ENCODE results near the gene WIPF3.

WIPF3 gene, protein sequence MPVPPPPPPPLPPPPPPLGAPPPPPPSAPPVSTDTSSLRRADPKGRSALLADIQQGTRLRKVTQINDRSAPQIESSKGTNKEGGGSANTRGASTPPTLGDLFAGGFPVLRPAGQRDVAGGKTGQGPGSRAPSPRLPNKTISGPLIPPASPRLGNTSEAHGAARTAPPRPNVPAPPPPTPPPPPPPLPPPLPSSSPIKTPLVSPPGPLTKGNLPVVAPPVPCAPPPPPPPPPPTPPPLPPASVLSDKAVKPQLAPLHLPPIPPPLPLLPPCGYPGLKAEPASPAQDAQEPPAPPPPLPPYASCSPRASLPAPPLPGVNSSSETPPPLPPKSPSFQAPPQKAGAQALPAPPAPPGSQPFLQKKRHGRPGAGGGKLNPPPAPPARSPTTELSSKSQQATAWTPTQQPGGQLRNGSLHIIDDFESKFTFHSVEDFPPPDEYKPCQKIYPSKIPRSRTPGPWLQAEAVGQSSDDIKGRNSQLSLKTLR

DNA sequence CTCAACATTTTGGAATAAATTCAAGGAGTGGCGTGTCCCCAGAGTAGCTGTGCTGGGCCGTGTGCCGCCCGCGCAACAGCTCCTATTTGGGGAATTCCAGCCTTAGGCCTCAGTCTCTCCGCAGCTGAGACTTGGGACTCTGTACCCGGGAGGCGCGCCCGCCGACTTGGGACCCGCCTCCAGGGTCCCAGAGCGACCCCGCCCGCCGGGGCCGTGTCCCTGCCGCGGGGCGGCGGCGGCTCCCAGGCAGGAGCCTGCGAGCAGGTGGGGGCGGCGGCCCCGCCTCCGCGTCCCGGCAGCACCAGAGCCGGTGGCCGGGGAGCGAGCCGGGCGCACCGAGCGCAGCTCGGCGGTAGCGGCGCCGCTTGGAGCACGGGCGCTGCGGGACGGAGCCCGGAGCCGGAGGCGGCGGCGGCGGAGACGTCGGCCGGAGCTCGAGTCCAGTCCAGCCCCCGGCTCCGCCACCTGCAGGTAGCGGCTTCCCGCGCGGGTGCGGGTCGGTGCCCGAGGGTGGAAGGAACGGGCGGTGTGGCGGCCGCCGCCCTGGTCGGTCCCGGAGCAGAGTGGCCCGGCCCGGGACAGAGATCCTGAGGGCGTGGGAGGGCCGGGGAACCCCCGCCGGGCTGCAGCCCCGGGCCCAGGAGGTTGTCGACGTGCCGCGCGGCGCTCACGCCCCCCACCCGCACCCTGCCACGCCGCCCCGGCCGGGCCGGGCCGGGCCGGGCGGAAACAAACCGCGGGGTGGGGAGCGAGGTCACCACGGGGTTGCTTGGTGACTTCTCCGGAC, at the start of gene WIPF3:
WIPF3 (plus strand) TSS at position 301 of the 787 bp plus-strand sequence. CDS start 28,217 bp downstream, outside the sequence.
- no peak for DNase-seq

DNA sequence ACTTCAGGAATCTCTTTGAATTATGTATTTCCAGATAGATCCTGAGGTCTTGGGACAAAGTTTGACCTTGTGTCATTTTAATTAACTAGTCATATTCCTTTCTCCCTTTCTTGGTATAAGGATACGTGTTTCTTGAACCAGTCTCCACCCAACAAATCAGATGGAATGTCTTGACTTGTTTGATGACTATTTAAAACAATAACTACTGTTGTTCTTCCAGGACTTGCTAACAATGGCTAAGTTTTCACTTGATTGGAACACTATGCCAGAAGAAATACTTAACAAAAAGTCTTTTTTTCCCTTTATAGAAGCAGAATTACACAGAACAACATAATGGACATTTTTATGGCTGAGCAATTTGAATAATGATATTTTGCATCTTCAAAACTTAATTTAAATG, 43.0 kb upstream of the WIPF3 start:
- DNase-seq: no peak

DNA sequence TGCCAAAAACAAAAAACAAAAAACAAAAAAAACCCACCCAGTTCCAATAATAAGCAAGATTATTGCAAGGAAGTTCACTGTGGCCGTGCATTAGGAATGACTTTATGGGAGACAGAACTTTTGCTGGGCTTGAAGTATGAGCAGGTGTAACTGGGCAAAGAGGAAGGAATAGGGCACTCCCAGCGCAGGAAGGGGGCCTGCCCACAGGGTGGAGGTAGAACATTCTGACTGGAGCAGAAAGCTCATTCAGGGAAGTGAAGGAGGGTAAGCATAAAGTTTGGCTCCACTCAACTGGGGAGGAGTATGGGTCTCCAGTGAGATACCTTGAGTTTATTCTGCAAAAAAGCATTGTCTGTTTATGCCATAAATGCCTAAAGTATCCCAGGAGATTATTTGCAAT, 42.1 kb upstream of the WIPF3 start:
- peak; percentile 6 for DNase-seq

DNA sequence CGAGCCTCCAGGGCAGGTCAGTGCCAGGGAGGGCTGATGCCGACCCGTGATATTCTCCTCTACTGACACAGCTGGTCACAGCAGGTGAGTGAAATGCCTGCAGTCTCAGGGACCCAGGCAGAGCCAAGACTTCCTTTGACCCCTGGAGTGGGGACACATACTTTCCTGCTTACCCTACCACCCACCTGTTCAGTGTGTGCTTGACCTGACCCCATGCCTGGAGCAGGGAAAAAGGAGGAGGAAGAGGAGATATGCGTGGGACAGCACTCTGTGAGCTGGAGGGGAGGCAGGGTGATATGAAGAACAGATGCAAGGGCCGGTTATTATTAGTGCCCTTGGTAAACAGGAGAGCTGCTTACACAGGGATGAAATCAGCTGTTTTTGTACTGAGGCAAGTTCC, 40.8 kb upstream of the WIPF3 start:
- no peak for DNase-seq

DNA sequence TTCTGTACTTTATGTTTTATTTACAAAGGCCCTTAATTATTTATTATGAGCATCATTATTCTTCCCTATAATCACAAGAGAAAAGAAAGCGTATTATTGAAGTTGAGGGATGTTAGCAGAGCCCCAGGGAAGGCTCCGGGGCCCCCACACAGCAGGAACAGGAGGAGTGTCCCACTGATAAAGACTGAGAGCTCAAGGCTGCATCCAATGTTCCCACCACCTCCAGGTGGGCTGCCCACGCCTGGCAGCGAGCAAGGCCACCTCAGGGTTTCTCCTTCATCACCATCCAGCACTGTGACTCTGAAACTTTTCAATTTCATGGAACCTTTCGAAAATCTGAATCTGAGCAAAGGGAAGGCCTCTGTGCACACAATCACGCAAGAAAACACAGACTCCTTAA, 35.9 kb upstream of the WIPF3 start:
- no peak for DNase-seq

DNA sequence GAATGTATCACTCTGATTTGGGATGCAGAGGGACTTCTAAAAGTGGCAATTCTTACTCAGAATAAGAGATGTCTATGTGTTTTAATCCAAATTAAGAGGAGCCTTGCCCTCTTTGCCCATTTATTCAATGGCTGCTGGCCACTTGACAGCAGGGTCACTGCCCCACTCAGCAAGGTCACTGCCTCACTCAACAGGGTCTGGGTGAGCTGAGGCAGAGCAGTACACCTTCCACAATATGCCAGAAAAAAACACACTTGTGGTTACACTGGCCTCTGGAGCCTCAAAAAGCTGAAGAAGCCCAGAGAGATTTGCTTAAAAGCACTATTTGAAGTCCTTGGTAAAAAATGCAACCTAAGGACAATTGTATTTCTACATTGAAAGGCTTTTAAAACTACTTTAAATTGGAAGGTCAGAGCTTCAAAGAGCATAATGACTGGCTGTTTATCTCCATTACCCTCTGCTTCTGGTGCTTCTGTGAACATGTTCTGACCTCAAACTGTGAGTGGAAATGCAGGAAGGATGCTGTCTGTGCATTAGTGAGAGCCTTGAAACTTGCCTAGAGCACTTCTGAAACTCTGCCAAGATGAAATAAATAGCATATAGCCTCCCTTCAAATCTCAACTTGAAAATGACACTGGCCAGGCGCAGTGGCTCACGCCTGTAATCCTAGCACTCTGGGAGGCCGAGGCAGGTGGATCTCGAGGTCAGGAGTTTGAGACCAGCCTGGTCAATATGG, 35.1 kb upstream of the WIPF3 start:
- DNase-seq: no peak

DNA sequence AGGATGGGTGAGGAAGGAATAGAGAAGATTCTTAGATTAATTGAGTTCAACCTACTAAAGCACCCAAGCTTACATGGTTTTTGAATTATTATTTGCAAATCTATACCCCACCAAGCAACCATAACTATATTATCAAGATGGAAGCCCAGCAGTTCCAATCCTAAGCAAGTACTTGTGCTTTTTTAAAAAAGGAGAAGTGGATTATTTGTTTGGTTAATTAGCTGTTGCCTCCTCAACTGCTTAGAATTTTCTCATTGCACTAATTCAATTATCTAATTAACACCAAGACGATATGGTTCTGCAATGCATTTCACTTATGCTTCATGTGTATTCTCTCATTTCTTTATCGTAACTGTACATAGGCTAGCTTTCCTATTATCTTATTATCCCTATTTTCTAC, 27.3 kb upstream of the WIPF3 start:
- no peak for DNase-seq

DNA sequence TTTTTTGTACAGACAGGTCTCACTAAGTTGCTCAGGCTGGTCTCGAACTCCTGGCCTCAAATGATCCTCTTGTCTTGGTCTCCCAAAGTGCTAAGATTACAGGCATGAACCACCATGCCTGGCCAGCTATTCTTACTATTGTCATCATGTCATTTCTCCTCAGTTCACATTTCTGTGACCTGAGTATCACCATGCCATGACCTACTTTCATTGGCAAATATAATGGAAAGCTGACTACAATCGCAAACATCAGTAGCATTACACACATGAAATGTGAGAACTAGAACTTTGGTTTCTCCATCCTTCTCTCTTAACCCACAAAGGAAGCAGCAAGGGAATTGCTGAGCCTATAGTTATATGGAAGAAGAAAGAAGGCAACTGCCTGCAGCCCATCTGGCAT, 26.0 kb upstream of the WIPF3 start:
- DNase-seq: no peak

DNA sequence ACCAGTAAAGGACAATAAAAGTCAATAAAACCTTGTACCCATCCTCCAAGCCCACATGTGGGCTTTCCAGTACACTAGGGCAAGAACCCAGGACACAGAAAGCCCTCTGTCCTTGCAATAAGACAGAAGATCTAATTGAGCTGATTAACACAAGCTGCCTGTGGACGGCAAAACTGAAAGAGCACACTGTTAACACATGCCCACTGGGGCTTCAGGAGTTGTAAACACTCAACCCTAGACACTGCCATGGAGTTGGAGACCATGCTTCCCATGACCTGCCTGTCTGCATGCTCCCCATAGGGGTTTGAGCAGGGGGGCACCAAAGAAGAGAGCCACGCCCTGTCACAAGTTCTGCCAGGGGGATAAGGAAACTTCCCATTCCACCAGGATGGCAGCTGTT, 22.6 kb upstream of the WIPF3 start:
- DNase-seq: no peak

DNA sequence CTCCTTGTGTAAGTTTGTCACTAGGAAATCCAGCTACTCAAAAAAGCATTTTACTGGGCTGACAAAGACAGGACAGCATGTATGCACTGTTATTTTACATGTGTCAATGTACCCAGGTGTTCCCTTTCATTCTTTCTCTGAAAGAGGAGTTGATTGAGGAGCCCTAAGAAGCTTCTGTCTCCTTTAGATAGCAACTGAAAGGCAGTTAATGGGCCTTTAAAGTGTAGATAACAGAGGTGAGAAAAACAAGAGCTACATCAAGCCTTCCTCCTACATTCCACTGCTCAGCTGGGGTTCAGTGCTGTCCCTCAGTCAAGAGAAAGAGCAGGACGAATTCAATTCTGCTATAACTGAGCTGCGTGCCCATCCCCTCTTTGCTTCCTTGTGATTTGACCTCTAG, 12.8 kb upstream of the WIPF3 start:
- DNase-seq: no peak

DNA sequence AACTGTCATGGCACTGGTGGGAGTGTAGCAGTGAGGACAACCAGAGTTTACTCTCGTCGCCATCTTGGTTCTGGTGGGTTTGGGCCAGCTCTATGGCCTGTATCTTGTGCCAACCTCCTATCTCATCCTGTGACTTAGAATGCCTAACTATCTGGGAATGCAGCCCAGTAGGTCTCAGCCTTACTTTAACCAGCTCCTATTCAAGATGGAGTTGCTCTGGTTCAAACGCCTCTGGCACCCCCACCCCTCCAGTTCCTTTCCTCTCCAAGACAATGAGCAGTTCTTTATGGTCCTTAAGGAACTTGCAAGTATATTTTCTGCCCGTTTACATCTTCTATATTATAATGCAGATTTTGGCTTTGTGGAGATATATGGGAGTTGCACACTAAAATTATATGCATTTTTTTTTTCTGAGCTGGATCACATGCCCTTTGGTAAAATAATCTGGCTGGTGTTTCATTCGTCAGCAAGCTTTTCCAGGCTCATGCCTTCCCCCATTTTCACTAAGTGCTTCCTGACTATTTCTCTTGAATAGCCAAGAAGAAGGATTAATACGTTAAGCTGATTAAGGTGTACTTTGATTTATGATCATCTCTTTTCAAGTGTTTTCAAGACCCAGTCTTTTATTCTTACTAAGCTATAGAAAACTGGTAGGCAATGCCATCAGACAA, 11.2 kb upstream of the WIPF3 start:
- no peak for DNase-seq

DNA sequence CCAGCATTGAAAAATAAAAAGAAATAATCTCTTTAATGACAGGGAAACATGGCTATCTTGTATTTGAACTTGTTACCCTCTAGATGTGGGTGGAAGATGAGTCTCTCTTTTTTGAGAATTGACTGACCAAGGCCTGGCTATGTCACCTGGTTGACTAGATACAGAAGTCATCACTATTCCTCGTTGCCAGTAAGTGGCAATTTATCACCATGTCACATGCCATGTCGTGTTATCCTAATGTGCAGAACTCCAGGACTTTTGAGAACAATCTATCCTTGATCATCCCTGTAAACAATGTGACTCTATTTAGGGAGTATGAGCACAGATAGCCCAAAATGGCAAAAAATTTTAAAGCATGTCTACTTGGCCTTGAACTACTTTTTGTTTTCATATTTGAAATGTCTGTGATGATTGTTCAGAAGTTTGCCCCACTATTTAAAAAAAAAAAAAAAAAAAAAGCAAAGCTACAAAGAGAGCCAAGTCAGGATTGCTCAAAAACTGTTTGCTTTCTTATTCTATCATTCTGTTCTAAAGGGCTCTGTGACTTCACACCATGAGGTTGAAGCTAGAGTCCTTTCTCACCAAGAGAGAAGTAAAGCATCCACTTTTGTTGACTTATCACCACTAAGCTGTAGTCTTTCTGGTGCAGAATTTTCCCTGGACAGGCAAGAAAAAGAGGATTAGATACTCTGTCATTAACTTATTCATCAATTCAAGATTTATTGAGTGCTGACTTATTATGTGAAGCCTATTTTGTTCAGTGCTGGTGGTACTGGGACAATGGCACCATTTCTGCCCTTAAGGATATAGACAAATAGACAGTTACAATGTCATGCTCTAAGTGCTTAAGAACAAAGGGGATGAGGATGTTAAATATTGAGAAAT, 10.4 kb upstream of the WIPF3 start:
- no peak for DNase-seq

DNA sequence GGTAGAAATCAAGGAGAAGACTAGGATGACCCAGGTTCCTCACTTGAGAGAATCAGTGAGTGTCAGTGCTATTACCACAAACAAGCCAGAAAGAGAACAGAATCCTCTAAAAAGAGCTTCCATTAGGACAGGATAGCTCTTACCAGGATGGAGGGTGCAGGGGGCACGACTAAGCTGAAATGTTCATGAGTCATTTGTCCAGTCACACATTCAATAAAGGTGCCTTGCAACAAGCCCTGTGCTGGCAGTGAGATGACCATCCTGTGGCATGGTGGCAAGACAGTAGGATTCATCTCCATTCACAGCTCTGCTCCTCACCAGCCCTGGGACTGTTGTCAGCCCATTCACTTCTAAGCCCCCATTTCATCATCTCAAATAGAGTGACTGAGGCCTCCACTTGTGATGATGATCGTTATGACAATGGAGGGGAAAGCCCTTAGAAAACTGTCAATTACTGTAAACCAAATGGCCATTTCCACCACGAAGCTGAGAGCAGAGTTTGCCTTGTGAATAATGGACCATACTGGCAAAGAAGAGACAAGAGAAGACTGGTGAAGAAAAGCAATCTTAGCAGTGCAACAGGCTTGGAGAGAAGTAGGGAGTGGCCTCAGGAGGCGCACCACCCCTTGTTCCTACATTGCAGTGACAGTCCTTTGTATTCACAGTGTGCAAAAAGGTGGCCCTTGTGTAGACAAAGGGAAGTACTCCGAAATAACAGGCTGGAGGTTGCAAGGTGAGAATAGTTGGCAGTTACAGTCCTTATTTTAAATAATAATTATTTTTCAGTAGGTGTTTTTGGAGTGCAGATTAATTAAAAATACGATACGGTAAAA, 9.0 kb upstream of the WIPF3 start:
- no peak for DNase-seq

DNA sequence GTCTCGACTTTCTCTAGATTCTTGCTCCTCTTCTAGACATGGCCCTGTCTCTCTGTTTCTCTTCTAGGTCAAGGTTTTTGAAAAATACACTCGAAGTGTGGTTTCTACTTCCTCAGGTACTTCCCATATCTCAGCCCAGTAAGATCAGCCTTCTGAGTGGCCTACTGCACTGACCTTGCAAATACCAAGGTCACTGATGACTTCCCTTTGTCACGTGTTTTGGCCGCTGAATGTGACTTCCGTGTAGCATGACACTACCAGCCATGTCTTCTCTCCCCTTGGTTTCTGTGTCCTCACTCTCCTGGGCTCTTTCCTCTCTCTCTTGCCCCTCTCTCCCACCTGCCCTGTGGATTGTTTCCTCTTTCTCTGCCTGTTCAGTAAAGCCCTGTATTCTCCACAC, 7.9 kb upstream of the WIPF3 start:
- DNase-seq: no peak

DNA sequence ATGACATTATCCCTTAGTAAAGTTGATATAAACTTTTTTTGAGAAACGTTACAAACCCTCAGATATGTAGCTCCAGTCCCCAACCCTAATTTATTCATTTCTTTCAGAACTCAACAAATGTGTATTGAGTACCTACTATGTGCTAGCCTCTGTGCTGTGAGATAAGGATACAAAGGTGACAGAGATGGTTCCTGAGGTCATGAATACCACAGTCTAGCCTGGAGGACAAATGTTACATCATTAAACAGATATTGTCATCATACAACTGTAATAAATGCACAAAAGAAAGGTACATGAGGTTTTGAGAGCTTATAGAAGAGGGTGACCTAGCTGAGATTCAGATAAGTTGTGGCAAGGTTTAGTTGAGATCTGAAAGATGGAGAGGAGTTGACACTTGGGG, 4.4 kb upstream of the WIPF3 start:
- no peak for DNase-seq

DNA sequence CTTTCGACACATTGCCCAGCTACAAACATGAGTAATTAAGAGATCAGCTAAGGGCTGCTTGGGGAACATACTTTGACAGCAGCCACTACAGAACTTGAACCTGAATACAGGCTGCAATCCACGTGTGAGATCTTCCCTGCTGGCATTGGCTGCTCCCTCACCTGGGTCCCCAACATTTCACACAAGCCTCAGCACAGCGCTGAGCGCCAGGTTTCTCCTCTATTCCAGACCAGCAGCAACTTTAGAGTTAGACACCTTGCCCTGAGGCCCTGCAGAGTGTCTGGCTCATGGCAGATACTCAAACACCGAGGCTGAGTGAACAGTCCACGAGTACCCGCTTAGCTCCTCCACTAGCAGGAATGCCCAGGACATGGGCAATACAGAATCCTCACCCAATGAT, 1.3 kb upstream of the WIPF3 start:
- DNase-seq: no peak

DNA sequence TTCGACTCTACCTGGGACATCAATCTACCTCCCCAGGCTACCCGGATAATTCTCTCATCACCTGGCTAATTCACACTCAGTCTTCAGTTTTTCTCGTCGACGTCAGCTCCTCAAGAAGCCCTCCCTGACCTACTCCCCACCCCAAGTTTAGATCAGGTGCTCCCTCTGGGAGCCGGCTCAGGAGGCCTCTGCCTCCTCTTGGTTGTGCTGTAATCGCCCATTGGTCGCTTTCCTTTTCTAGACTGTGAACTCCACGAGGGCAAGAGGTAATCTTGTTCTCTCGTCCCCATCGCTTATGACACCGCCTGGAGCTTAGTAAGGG, 461 bp upstream of the WIPF3 start:
- DNase-seq: no peak

DNA sequence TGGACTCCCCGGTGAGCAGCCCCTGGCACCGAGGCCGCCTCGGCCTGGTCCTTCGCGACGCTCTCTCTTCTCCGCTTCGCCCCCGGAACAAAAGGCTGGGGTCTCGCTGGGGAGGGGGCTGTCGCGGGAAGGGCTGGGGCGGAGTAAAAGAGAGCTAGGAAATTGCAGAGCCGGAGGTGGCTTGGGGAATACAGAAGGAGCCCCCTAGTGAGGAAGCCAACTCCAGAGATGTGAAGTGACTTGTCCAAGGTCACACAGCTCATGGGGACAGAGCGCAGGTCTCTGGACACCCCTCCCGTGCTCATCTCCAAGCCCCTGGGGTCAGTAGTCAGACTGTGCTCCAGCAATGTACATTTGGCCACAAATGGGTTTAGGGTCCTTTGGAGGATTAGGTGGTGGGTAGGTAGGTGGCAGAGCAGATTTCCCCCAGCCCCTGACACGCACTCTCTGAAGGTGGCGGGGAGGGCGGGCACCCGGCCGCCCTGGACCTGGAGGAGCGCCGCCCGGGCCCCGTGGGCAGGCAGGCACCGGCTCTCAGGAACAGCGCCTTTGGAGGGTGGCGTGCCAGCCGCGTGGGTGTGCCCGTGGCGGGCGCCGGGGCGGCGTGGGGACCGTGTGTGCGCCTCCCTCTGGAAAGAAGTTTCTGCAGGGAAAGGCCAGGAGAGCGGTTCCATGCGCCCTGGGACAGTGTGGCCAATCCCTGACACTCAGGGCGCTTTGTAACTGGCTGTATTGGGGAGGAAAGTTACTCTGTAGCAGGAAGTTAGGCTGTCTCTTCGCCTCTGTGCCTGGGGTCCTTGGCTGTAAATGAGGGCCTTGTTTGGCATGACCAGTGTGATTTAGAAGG, 910 bp downstream of the WIPF3 start:
- no peak for DNase-seq

DNA sequence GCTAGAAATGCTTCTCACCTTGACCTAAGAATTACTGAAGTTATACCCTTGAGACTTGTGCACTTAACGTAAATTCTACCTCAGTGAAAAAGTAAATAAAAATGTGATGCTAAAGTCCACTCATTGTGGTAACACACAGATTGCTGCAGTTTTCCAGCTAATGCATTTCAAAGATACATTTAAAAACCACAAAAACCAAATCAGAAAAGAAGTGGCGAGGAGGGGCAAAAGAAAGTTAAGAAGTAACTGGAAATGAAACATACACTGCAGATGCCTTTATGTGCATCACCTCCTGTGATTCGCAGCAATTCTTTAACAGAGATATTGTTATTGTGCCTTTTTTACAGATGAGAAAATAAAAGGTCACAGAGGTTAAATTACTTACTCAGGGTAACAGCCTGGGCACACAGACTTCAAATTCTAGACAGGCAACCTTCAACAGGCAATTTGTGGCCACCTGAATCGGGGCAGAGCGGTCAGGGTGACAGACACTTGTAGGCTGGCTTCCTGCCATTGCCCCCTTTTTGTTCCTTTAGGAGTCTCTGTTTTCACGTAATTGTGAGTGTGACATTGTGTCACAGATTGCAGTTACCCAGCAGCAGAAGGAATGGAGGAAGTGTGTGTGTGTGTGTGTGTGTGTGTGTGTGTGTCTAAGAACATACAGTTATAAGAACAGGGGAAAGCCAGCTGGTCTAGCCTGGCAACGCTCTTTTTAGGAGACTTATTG, 1.9 kb downstream of the WIPF3 start:
- DNase-seq: no peak

Measured in NCI-H526 treated with DMSO at 0.1 percent for 48 hours (cell line).